PFSK-1 (cell line): ENCODE measurements around the gene HINFP.

Source experiments
- POLR2AphosphoS5 ChIP-seq: IDR thresholded peaks from 2 replicates; pipeline ENCODE4 v1.6.1; 2012; ENCODE audit warnings: low read depth, mild to moderate bottlenecking, control low read depth, low read length, moderate library complexity
- REST ChIP-seq, 2 experiments: IDR thresholded peaks; 2 replicates each; pipeline versions ENCODE4 v1.6.1 to v1.8.0; 2011 to 2012; ENCODE audit warnings: low read depth in 2 of 2, low read length in 2 of 2, control low read depth in 1 of 2, inconsistent platforms in 1 of 2, mild to moderate bottlenecking in 1 of 2, moderate library complexity in 1 of 2; ENCODE audit not compliant: insufficient read depth in 1 of 2
- SIN3A ChIP-seq: IDR thresholded peaks from 2 replicates; pipeline ENCODE4 v1.6.1; 2012; ENCODE audit warnings: mild to moderate bottlenecking, low read length, moderate library complexity, borderline replicate concordance; ENCODE audit not compliant: insufficient read depth

GRCh38 chr11:119125821-119126220, 4.4 kb downstream of the HINFP start:
- TF ChIP-seq POLR2AphosphoS5 (no peak), SIN3A (no peak), REST (IDR thresholded peaks at IDR 0.05; ENCODE audit: insufficient read depth in 1 of 2, low read depth in 2 of 2, low read length in 2 of 2) (no peak)
